A172 (cell line): ENCODE data around the gene PSMC6. TPM values are rescaled to one million over a fixed set of nuclear protein-coding genes. Genes with fewer than 3 reads are reported as not detected.

ENCODE experiments used
- total RNA-seq: library from RNA; depleted of rRNA; stranded (reverse); fragments of >200 nt; shearing (Covaris generic); gene quantifications from 2 replicates; pipeline ENCODE4 v1.2.3, GENCODE V29; 2014; rRNA removed

Gene PSMC6
- total RNA-seq, 1 experiment from 2014 or later = 171 TPM

Other genes with a start within 250 kb of the PSMC6 start
- gene TXNDC16, start 154.7 kb upstream of the PSMC6 start, total RNA-seq = 4.5 and 5.4 TPM in 2 replicates
- 0.76 and 0.91 TPM in 2 replicates for gene GPR137C, start 154.4 kb upstream of the PSMC6 start, total RNA-seq
- 38.9 and 49.2 TPM in 2 replicates for gene ERO1A, start 11.6 kb upstream of the PSMC6 start, total RNA-seq
- gene STYX, start 23.0 kb downstream of the PSMC6 start, total RNA-seq = 12.3 and 12.7 TPM in 2 replicates
- gene GNPNAT1, start 84.4 kb downstream of the PSMC6 start, total RNA-seq = 21.3 and 78.2 TPM in 2 replicates
- 75.4 and 87.1 TPM in 2 replicates for gene FERMT2, start 243.8 kb downstream of the PSMC6 start, total RNA-seq